ENCODE data around the gene ZNF384. TPM values are rescaled to one million over a fixed set of nuclear protein-coding genes. Genes with fewer than 3 reads are reported as not detected.
"Not testable (repeated sequence)": the region's sequence is repeated elsewhere in the genome, so short reads cannot be mapped to it uniquely, and the experiment has no call there.

Gene ZNF384
- polyA plus RNA-seq (ENCODE audit: insufficient read length in 4 of 4) = 10 to 100 TPM; 75.0 to 94.3 (median 87.7) TPM

- DNase-seq (ENCODE audit: low read depth in 4 of 4, low spot score in 3 of 4) = peak; percentile 98 to 99 (median 98)
Measured at GRCh38 chr12:6688999-6689882, at the start of gene ZNF384. ZNF384 (minus strand) TSS chr12:6689375; CDS start chr12:6679520, 9,855 bp downstream.

- no peak for DNase-seq (ENCODE audit: low read depth in 4 of 4, low spot score in 3 of 4)
Measured at GRCh38 chr12:6736754-6737153, 47.6 kb upstream of the ZNF384 start.

- peak in 2 of 4 donors; percentile 22 to 39 for DNase-seq (ENCODE audit: low read depth in 4 of 4, low spot score in 3 of 4)
Measured at GRCh38 chr12:6735448-6736191, 46.4 kb upstream of the ZNF384 start.

- DNase-seq (ENCODE audit: low read depth in 4 of 4, low spot score in 3 of 4) = no peak
Measured at GRCh38 chr12:6734506-6735387, 45.6 kb upstream of the ZNF384 start.

- no peak for DNase-seq (ENCODE audit: low read depth in 4 of 4, low spot score in 3 of 4)
Measured at GRCh38 chr12:6730169-6730568, 41.0 kb upstream of the ZNF384 start.

GRCh38 chr12:6729186-6729585, 40.0 kb upstream of the ZNF384 start:
- no peak for DNase-seq (ENCODE audit: low read depth in 4 of 4, low spot score in 3 of 4)

GRCh38 chr12:6725350-6725749, 36.2 kb upstream of the ZNF384 start:
- no peak for DNase-seq (ENCODE audit: low read depth in 4 of 4, low spot score in 3 of 4)

GRCh38 chr12:6724409-6724797, 35.2 kb upstream of the ZNF384 start:
- no peak for DNase-seq (ENCODE audit: low read depth in 4 of 4, low spot score in 3 of 4)

GRCh38 chr12:6723607-6724408, 34.6 kb upstream of the ZNF384 start, which contains the start of gene COPS7A:
COPS7A (plus strand) TSS chr12:6724046; CDS start chr12:6724657, 611 bp downstream.
- peak; percentile 91 to 95 (median 93) for DNase-seq (ENCODE audit: low read depth in 4 of 4, low spot score in 3 of 4)

GRCh38 chr12:6722863-6723262, 33.7 kb upstream of the ZNF384 start:
- DNase-seq (ENCODE audit: low read depth in 4 of 4, low spot score in 3 of 4) = no peak

GRCh38 chr12:6716874-6717437, 27.8 kb upstream of the ZNF384 start:
- DNase-seq (ENCODE audit: low read depth in 4 of 4, low spot score in 3 of 4) = no peak

- DNase-seq (ENCODE audit: low read depth in 4 of 4, low spot score in 3 of 4) = not testable (repeated sequence)
Measured at GRCh38 chr12:6716031-6716873, 27.1 kb upstream of the ZNF384 start.

- no peak for DNase-seq (ENCODE audit: low read depth in 4 of 4, low spot score in 3 of 4)
Measured at GRCh38 chr12:6708960-6709394, 19.8 kb upstream of the ZNF384 start.

GRCh38 chr12:6708351-6708750, 19.2 kb upstream of the ZNF384 start:
- DNase-seq (ENCODE audit: low read depth in 4 of 4, low spot score in 3 of 4) = not testable (repeated sequence)

GRCh38 chr12:6703631-6704030, 14.5 kb upstream of the ZNF384 start:
- DNase-seq (ENCODE audit: low read depth in 4 of 4, low spot score in 3 of 4) = no peak

GRCh38 chr12:6701078-6701768, 12.0 kb upstream of the ZNF384 start:
- DNase-seq (ENCODE audit: low read depth in 4 of 4, low spot score in 3 of 4) = no peak

GRCh38 chr12:6700646-6701051, 11.5 kb upstream of the ZNF384 start, which contains the start of gene PIANP:
PIANP (minus strand) TSS chr12:6700815; CDS start chr12:6698061, 2,754 bp downstream.
- DNase-seq (ENCODE audit: low read depth in 4 of 4, low spot score in 3 of 4) = no peak
